DOHH2 (cell line): ENCODE data around the gene CELA2A.

Experiments
- H3F3A ChIP-seq: fragments of 200-600 bp; sonication (generic), shearing (Covaris generic); 2 replicates; pipeline ENCODE4 v1.6.0; 2016; ENCODE audit warnings: antibody characterized with exemption, mild to moderate bottlenecking; ENCODE audit not compliant: control insufficient read depth, insufficient read depth
- H3K27ac ChIP-seq: fragments of 200-600 bp; sonication (generic); 2 replicates; pipeline ENCODE4 v1.5.1; 2014; ENCODE audit warnings: low read depth, mild to moderate bottlenecking, low read length, moderate library complexity
- H3K27me3 ChIP-seq: fragments of 200-600 bp; sonication (generic); 2 replicates; pipeline ENCODE4 v1.6.1; 2014; ENCODE audit warnings: mild to moderate bottlenecking, low read length, mixed read lengths; ENCODE audit not compliant: control insufficient read depth
- H3K36me3 ChIP-seq: fragments of 200-600 bp; sonication (generic); 2 replicates; pipeline ENCODE4 v1.6.1; 2014; ENCODE audit warnings: mild to moderate bottlenecking, low read length, moderate library complexity, mixed read lengths; ENCODE audit not compliant: control insufficient read depth
- H3K4me1 ChIP-seq: fragments of 200-600 bp; sonication (generic); 2 replicates; pipeline ENCODE4 v1.6.1; 2014; ENCODE audit warnings: mild to moderate bottlenecking, low read length, mixed read lengths; ENCODE audit not compliant: control insufficient read depth
- H3K4me2 ChIP-seq: fragments of 200-600 bp; sonication (generic); 2 replicates; pipeline ENCODE4 v1.6.0; 2014; ENCODE audit warnings: mild to moderate bottlenecking, low read length, moderate library complexity
- H3K4me3 ChIP-seq: fragments of 200-600 bp; sonication (generic); 2 replicates; pipeline ENCODE4 v1.5.1; 2014; ENCODE audit warnings: mild to moderate bottlenecking, low read length, mixed read lengths
- H3K79me2 ChIP-seq: fragments of 200-600 bp; sonication (generic); 2 replicates; pipeline ENCODE4 v1.6.1; 2014; ENCODE audit warnings: mild to moderate bottlenecking, low read length, mixed read lengths; ENCODE audit not compliant: control insufficient read depth
- H3K9me2 ChIP-seq: fragments of 200-600 bp; sonication (generic); replicated peaks from 2 replicates; pipeline ENCODE4 v1.6.1; 2014; ENCODE audit warnings: mild to moderate bottlenecking, low read length, mixed read lengths; ENCODE audit not compliant: control insufficient read depth
- H3K9me3 ChIP-seq: fragments of 200-600 bp; sonication (generic); 2 replicates; pipeline ENCODE4 v1.6.1; 2014; ENCODE audit warnings: antibody characterized with exemption, low read length, mixed read lengths; ENCODE audit not compliant: control insufficient read depth, insufficient read depth
- H4K20me1 ChIP-seq: fragments of 200-600 bp; sonication (generic); 2 replicates; pipeline ENCODE4 v1.6.0; 2014; ENCODE audit warnings: low read depth, mild to moderate bottlenecking, antibody characterized with exemption, low read length, moderate library complexity; ENCODE audit not compliant: control insufficient read depth, insufficient read depth
- CTCF ChIP-seq: fragments of 200-600 bp; sonication (generic); IDR thresholded peaks from one replicate; pipeline ENCODE4 v1.5.1; 2014; ENCODE audit warnings: antibody characterized with exemption, mild to moderate bottlenecking, low read depth, low read length; ENCODE audit not compliant: poor library complexity, severe bottlenecking
- EZH2phosphoT487 ChIP-seq: fragments of 200-600 bp; sonication (generic); IDR thresholded peaks from 2 replicates; pipeline ENCODE4 v1.6.1; 2017; ENCODE audit warnings: borderline replicate concordance, mild to moderate bottlenecking, antibody characterized with exemption, low read length, moderate library complexity, mixed read lengths

Gene CELA2A

GRCh38 chr1:15504436-15504835 lies 47.9 kb downstream of the CELA2A start:
- Histone ChIP-seq H4K20me1 (no peaks in the 10 kb centered on the region), H3K27ac (no peak overlapping the region), H3K79me2 (no peaks in the 10 kb centered on the region), H3K4me1 (peaks cover 15% of the 10 kb centered on the region), H3F3A (no peaks in the 10 kb centered on the region), H3K27me3 (no peaks in the 10 kb centered on the region), H3K36me3 (no peaks in the 10 kb centered on the region), H3K9me3 (no peaks in the 10 kb centered on the region), H3K4me3 (no peak overlapping the region), H3K4me2 (no peak overlapping the region), H3K9me2 (no peaks in the 10 kb centered on the region)
- no peak for TF ChIP-seq EZH2phosphoT487
- no peak for TF ChIP-seq CTCF

GRCh38 chr1:15506831-15507230 lies 50.3 kb downstream of the CELA2A start:
- no peaks in the 10 kb centered on the region for H3K36me3 ChIP-seq
- H3K4me1 ChIP-seq: peaks cover 15% of the 10 kb centered on the region
- no peaks in the 10 kb centered on the region for H3K9me2 ChIP-seq
- no peak overlapping the region for H3K27ac ChIP-seq
- H3K27me3 ChIP-seq: no peaks in the 10 kb centered on the region
- no peaks in the 10 kb centered on the region for H4K20me1 ChIP-seq
- no peak for TF ChIP-seq EZH2phosphoT487
- TF ChIP-seq CTCF: no peak
- H3K79me2 ChIP-seq: no peaks in the 10 kb centered on the region
- H3K9me3 ChIP-seq: no peaks in the 10 kb centered on the region
- H3F3A ChIP-seq: no peaks in the 10 kb centered on the region
- H3K4me2 ChIP-seq: no peak overlapping the region
- no peak overlapping the region for H3K4me3 ChIP-seq

GRCh38 chr1:15507278-15507677 lies 50.7 kb downstream of the CELA2A start:
- Histone ChIP-seq H3K27ac (no peak overlapping the region), H3K79me2 (no peaks in the 10 kb centered on the region), H3K4me1 (peaks cover 15% of the 10 kb centered on the region), H4K20me1 (no peaks in the 10 kb centered on the region), H3K9me2 (no peaks in the 10 kb centered on the region), H3K36me3 (no peaks in the 10 kb centered on the region), H3K4me3 (no peak overlapping the region), H3K4me2 (no peak overlapping the region), H3F3A (no peaks in the 10 kb centered on the region), H3K27me3 (no peaks in the 10 kb centered on the region), H3K9me3 (no peaks in the 10 kb centered on the region)
- TF ChIP-seq EZH2phosphoT487 (no peak), CTCF (no peak)
